ENCODE data around the gene CIT. TPM values are rescaled to one million over a fixed set of nuclear protein-coding genes. Genes with fewer than 3 reads are reported as not detected.
"Not testable (repeated sequence)": the region's sequence is repeated elsewhere in the genome, so short reads cannot be mapped to it uniquely, and the experiment has no call there.

Gene CIT
- total RNA-seq, 4 donors from 2014 or later: 5.1 to 14.0 (median 8.5) TPM

- intact Hi-C loops (cut with DNase I; ENCODE audit: low total_unique reads): no loop called here
- WGBS, 2 donors: 44 to 57% methylated on average over 3 of the region's 3 CpGs
- H3K4me3 ChIP-seq (ENCODE audit: low read depth, poor library complexity, severe bottlenecking): no peak overlapping the region
- DNase-seq (ENCODE audit: low spot score in 2 of 2): no peak
- TF ChIP-seq POLR2A (IDR thresholded peaks at IDR 0.05) (no peak), CTCF (IDR thresholded peaks at IDR 0.05) (no peak)
Observed at GRCh38 chr12:119885549-119885948, 8.4 kb upstream of the CIT start.

GRCh38 chr12:119883791-119884190 is 6.7 kb upstream of the CIT start:
- WGBS, 2 donors: 72 to 81% methylated on average over 4 of the region's 4 CpGs
- DNase-seq (ENCODE audit: low spot score in 2 of 2); intact Hi-C loops (cut with DNase I; ENCODE audit: low total_unique reads); H3K4me3 ChIP-seq (ENCODE audit: low read depth, poor library complexity, severe bottlenecking): not testable (repeated sequence)

- H3K4me3 ChIP-seq (ENCODE audit: low read depth, poor library complexity, severe bottlenecking): no peak overlapping the region
- WGBS, 2 donors: 88 to 92% methylated on average over 4 of the region's 4 CpGs
- DNase-seq (ENCODE audit: low spot score in 2 of 2): no peak
- TF ChIP-seq POLR2A (IDR thresholded peaks at IDR 0.05) (no peak), CTCF (IDR thresholded peaks at IDR 0.05) (no peak)
- intact Hi-C loops (cut with DNase I; ENCODE audit: low total_unique reads): no loop called here
Observed at GRCh38 chr12:119883237-119883636, 6.1 kb upstream of the CIT start.

- WGBS, 2 donors: 33% methylated on average over 4 of the region's 4 CpGs
- intact Hi-C loops (cut with DNase I; ENCODE audit: low total_unique reads): no loop called here
- TF ChIP-seq POLR2A (IDR thresholded peaks at IDR 0.05) (no peak), CTCF (IDR thresholded peaks at IDR 0.05) (no peak)
- DNase-seq (ENCODE audit: low spot score in 2 of 2): no peak
- no peak overlapping the region for H3K4me3 ChIP-seq (ENCODE audit: low read depth, poor library complexity, severe bottlenecking)
Observed at GRCh38 chr12:119877639-119877948, 474 bp upstream of the CIT start.

- intact Hi-C loops (cut with DNase I; ENCODE audit: low total_unique reads): no loop called here
- WGBS, 2 donors: 66 to 70% methylated on average over 5 of the region's 5 CpGs
- TF ChIP-seq CTCF (IDR thresholded peaks at IDR 0.05) (no peak), POLR2A (IDR thresholded peaks at IDR 0.05) (no peak)
- DNase-seq (ENCODE audit: low spot score in 2 of 2): no peak
- H3K4me3 ChIP-seq (ENCODE audit: low read depth, poor library complexity, severe bottlenecking): no peak overlapping the region
Observed at GRCh38 chr12:119870457-119870856, 6.7 kb downstream of the CIT start.

GRCh38 chr12:119869720-119870119 is 7.4 kb downstream of the CIT start:
- intact Hi-C loops (cut with DNase I; ENCODE audit: low total_unique reads): no loop called here
- TF ChIP-seq CTCF (IDR thresholded peaks at IDR 0.05) (no peak), POLR2A (IDR thresholded peaks at IDR 0.05) (no peak)
- 30 to 41% methylated on average over 5 of the region's 5 CpGs for WGBS, 2 donors
- no peak overlapping the region for H3K4me3 ChIP-seq (ENCODE audit: low read depth, poor library complexity, severe bottlenecking)
- peak in 1 of 2 donors; percentile 26 for DNase-seq (ENCODE audit: low spot score in 2 of 2)

All from lower leg skin (tissue), 4 donors.